Measurements from ENCODE around the gene GRIK4.

GRCh38 chr11:120942701-120943100 lies 431.2 kb downstream of the GRIK4 start:
- TF ChIP-seq POLR2A (IDR thresholded peaks at IDR 0.05), result no peak
- TF ChIP-seq CTCF (IDR thresholded peaks at IDR 0.05), result no peak
